Measurements from ENCODE around the gene ERICH4. TPM values are rescaled to one million over a fixed set of nuclear protein-coding genes. Genes with fewer than 3 reads are reported as not detected.
A peak's percentile ranks its signal among the peaks of the same experiment; 100 is the strongest.

Gene ERICH4
- total and polyA plus RNA-seq, 9 of the 15 experiments (the other 6 are each of a cell fraction or from before 2014, with no cell fraction given): not detected

- DNase-seq (ENCODE audit: extremely low read depth in 1 of 4, low spot score in 3 of 4) (no peak), FAIRE-seq (no peak), ATAC-seq (no peak)
- BruUV-seq (replicated peaks): no TSS peak
- Histone ChIP-seq H3K9me3 (replicated peaks; ENCODE audit: control insufficient read depth, insufficient read depth, low read depth, low read length) (no peaks in the 10 kb centered on the region), H3K4me3 (no peak overlapping the region), H3K9ac (ENCODE audit: insufficient read depth in 1 of 2, low read depth in 2 of 2, low read length in 2 of 2) (no peak overlapping the region), H3K4me1 (replicated peaks in 1 of 2; ENCODE audit: control insufficient read depth in 2 of 2, insufficient read depth in 2 of 2, low read length in 2 of 2) (no peaks in the 10 kb centered on the region; a peak in 1 of 5 replicates), H2AFZ (ENCODE audit: low read depth, low read length) (no peak overlapping the region), H3K4me2 (ENCODE audit: insufficient read depth, low read length) (no peak overlapping the region), H3K9me1 (ENCODE audit: control insufficient read depth, insufficient read depth, low read length) (no peaks in the 10 kb centered on the region), H3K79me2 (ENCODE audit: control insufficient read depth, insufficient read depth, low read length) (no peaks in the 10 kb centered on the region), H3K36me3 (ENCODE audit: control insufficient read depth, insufficient read depth, low read length) (no peaks in the 10 kb centered on the region), H4K20me1 (replicated peaks; ENCODE audit: control insufficient read depth, insufficient read depth, low read length) (no peaks in the 10 kb centered on the region), H3K27me3 (ENCODE audit: control insufficient read depth in 2 of 2, insufficient read depth in 2 of 2, low read length in 2 of 2) (peaks cover 0 to 6% of the 10 kb centered on the region in 2 experiments; a peak in 2 of 5 replicates), H3K27ac (ENCODE audit: extremely low read depth, low read depth, low read length) (no peak overlapping the region)
- TF ChIP-seq PRDM10 (IDR thresholded peaks at IDR 0.05; ENCODE audit: partially characterized antibody) (peak; percentile 8), HOMEZ (CRISPR knock-in tag; IDR thresholded peaks at IDR 0.05) (no peak)
- ChIA-PET POLR2A (interaction anchor here (0.9 kb wide), 1 partner anchor 13 kb away, joined by 3 read pairs; no protein-coding TSS in a partner anchor), CTCF (ENCODE audit: low intra/inter-chr PET ratio) (no interaction called here)
- intact Hi-C loops (cut with micrococcal nuclease): no loop called here
- WGBS (ENCODE audit: insufficient coverage, low coverage, missing lambda C conversion rate): no CpG with 5 or more reads among the region's 1 CpG
- in situ Hi-C loops (cut with MboI): no loop called here
Measured at GRCh38 chr19:41457241-41457640, 14.3 kb downstream of the ERICH4 start.
